GM12874 (cell line): Measurements from ENCODE around the gene PGP.

Experiments
- CTCF ChIP-seq: IDR thresholded peaks from 2 replicates; pipeline ENCODE4 v1.5.1; 2011; ENCODE audit warnings: low read depth, mild to moderate bottlenecking, control low read depth, low read length, moderate library complexity; ENCODE audit not compliant: insufficient read depth

Gene PGP

GRCh38 chr16:2205104-2205966 lies 9.3 kb downstream of the PGP start, which contains the start of gene MLST8:
Gene MLST8 (plus strand): TSS chr16:2205454. CDS start chr16:2206086, 632 bp downstream.
- TF ChIP-seq CTCF: peak; percentile 35; the same call in 1 of the 2 replicates

GRCh38 chr16:2204416-2205103 lies 10.1 kb downstream of the PGP start:
- no peak for TF ChIP-seq CTCF

GRCh38 chr16:2200313-2200712 lies 14.3 kb downstream of the PGP start:
- no peak for TF ChIP-seq CTCF

- TF ChIP-seq CTCF: no peak
Measured at GRCh38 chr16:2199621-2200139, 15.0 kb downstream of the PGP start.

- no peak for TF ChIP-seq CTCF
Measured at GRCh38 chr16:2199095-2199494, 15.5 kb downstream of the PGP start.

- no peak for TF ChIP-seq CTCF
Measured at GRCh38 chr16:2198283-2198682, 16.4 kb downstream of the PGP start.

- no peak for TF ChIP-seq CTCF
Measured at GRCh38 chr16:2197765-2198164, 16.9 kb downstream of the PGP start.
